Spleen (tissue), 7 donors: Measurements from ENCODE around the gene MARCHF2.

Experiments used
- CTCF ChIP-seq, 11 experiments: fragments of 200-600 bp in 7 of 11; fragments of 450-650 bp in 4 of 11; sonication (generic) in 4 of 11; IDR thresholded peaks in 8 of 11; conservative IDR thresholded peaks in 3 of 11; 1 replicate in 7 of 11; 2 replicates in 4 of 11; pipeline versions ENCODE4 v1.4.0 to v1.8.0; 2016 to 2021; ENCODE audit warnings: antibody characterized with exemption in 11 of 11, inconsistent platforms in 4 of 11, mild to moderate bottlenecking in 1 of 11
- POLR2A ChIP-seq, 3 donors: fragments of 450-650 bp; IDR thresholded peaks; one replicate each; pipeline ENCODE4 v1.5.1; 2017; ENCODE audit warnings: antibody characterized with exemption in 3 of 3, mild to moderate bottlenecking in 1 of 3
- POLR2AphosphoS5 ChIP-seq, 3 donors: sonication (generic); formaldehyde crosslinking; IDR thresholded peaks; one replicate each; pipeline ENCODE4 v1.5.1; 2017; ENCODE audit warnings: antibody characterized with exemption in 3 of 3
- donor health status: DM: no; HTN: no; CAD: no; lungs with moderate emphysema.
- donor health status: DM: no; HTN: no; CAD: no.
- donor health status: DM: no; HTN: no; CAD: no.

- TF ChIP-seq CTCF (IDR thresholded peaks at IDR 0.05 in 8 of 11, conservative IDR thresholded peaks at IDR 0.05 in 3 of 11) (no peak), POLR2A (IDR thresholded peaks at IDR 0.05) (no peak), POLR2AphosphoS5 (IDR thresholded peaks at IDR 0.05) (peak in 1 of 3 donors; percentile 12)
These were observed 69.6 kb downstream of the MARCHF2 start for GRCh38 chr19:8482696-8483095.
